Neural cell (in vitro differentiated cells): Measurements from ENCODE around the gene IFITM10. TPM values are rescaled to one million over a fixed set of nuclear protein-coding genes. Genes with fewer than 3 reads are reported as not detected.

Source experiments
- H2AFZ ChIP-seq: fragments of 200-600, 300-800 bp; sonication (generic), shearing (Covaris generic); 2 replicates; pipeline ENCODE4 v1.6.0; 2014; ENCODE audit warnings: low read depth, mild to moderate bottlenecking, antibody characterized with exemption, low read length, moderate library complexity
- H3F3A ChIP-seq: fragments of 200-600 bp; shearing (Covaris generic); 2 replicates; pipeline ENCODE4 v1.6.1; 2016; ENCODE audit warnings: mild to moderate bottlenecking, moderate library complexity, mixed read lengths, antibody characterized with exemption, low read length; ENCODE audit not compliant: insufficient read depth, poor library complexity, severe bottlenecking
- H3K27ac ChIP-seq: fragments of 200-600, 300-800 bp; sonication (generic), shearing (Covaris generic); 2 replicates; pipeline ENCODE4 v1.5.1; 2014; ENCODE audit warnings: mild to moderate bottlenecking, low read length, moderate library complexity
- H3K27me3 ChIP-seq: fragments of 300-800, 200-600 bp; sonication (generic), shearing (Covaris generic); 2 replicates; pipeline ENCODE4 v1.6.0; 2014; ENCODE audit warnings: mild to moderate bottlenecking, low read depth, low read length, moderate library complexity; ENCODE audit not compliant: insufficient read depth
- H3K36me3 ChIP-seq: fragments of 300-800, 200-600 bp; sonication (generic), shearing (Covaris generic); 2 replicates; pipeline ENCODE4 v1.5.1; 2014; ENCODE audit warnings: mild to moderate bottlenecking, antibody characterized with exemption, low read length, moderate library complexity; ENCODE audit not compliant: insufficient read depth
- H3K4me2 ChIP-seq: fragments of 300-800, 200-600 bp; sonication (generic), shearing (Covaris generic); 2 replicates; pipeline ENCODE4 v1.6.0; 2014; ENCODE audit warnings: mild to moderate bottlenecking, low read length
- H3K4me3 ChIP-seq: fragments of 300-800, 200-600 bp; sonication (generic), shearing (Covaris generic); 2 replicates; pipeline ENCODE4 v1.5.1; 2014; ENCODE audit warnings: mild to moderate bottlenecking, low read length, moderate library complexity
- H3K79me2 ChIP-seq: fragments of 200-600 bp; shearing (Covaris generic); replicated peaks from 2 replicates; pipeline ENCODE4 v1.6.0; 2014; ENCODE audit warnings: mild to moderate bottlenecking, low read length, moderate library complexity; ENCODE audit not compliant: insufficient read depth
- H3K9ac ChIP-seq: fragments of 300-800, 200-600 bp; sonication (generic), shearing (Covaris generic); 2 replicates; pipeline ENCODE4 v1.6.1; 2016; ENCODE audit warnings: mild to moderate bottlenecking, low read length, mixed read lengths
- H3K9me2 ChIP-seq: fragments of 200-600 bp; shearing (Covaris generic); 2 replicates; pipeline ENCODE4 v1.6.1; 2016; ENCODE audit warnings: mild to moderate bottlenecking, low read length, mixed read lengths; ENCODE audit not compliant: insufficient read depth
- H3K9me3 ChIP-seq: fragments of 200-600, 300-800 bp; sonication (generic), shearing (Covaris generic); 2 replicates; pipeline ENCODE4 v1.6.1; 2016; ENCODE audit warnings: mild to moderate bottlenecking, mixed run types, low read length, moderate library complexity, mixed read lengths
- H4K20me1 ChIP-seq: fragments of 200-600 bp; shearing (Covaris generic); 2 replicates; pipeline ENCODE4 v1.6.1; 2016; ENCODE audit warnings: mild to moderate bottlenecking, mixed run types; ENCODE audit not compliant: insufficient read depth
- EP300 ChIP-seq: fragments of 450-650 bp; conservative IDR thresholded peaks from 2 replicates; pipeline ENCODE4 v1.6.1; 2014; ENCODE audit warnings: antibody characterized with exemption, mild to moderate bottlenecking, moderate library complexity; ENCODE audit not compliant: poor library complexity, severe bottlenecking
- EZH2 ChIP-seq: fragments of 200-600, 300-800 bp; shearing (Covaris generic), sonication (generic); IDR thresholded peaks from 2 replicates; pipeline ENCODE4 v1.6.1; 2014; ENCODE audit warnings: antibody characterized with exemption, low read length, borderline replicate concordance, mild to moderate bottlenecking; ENCODE audit not compliant: insufficient read depth, poor library complexity, severe bottlenecking
- MXI1 ChIP-seq: fragments of 450-650 bp; conservative IDR thresholded peaks from 2 replicates; pipeline ENCODE4 v1.6.1; 2014; ENCODE audit warnings: antibody characterized with exemption, mild to moderate bottlenecking; ENCODE audit not compliant: poor library complexity, severe bottlenecking
- POLR2AphosphoS5 ChIP-seq: IDR thresholded peaks from 2 replicates; pipeline ENCODE4 v1.6.1; 2012
- RAD21 ChIP-seq: fragments of 450-650 bp; conservative IDR thresholded peaks from 2 replicates; pipeline ENCODE4 v1.6.1; 2014; ENCODE audit warnings: antibody characterized with exemption, mild to moderate bottlenecking, moderate library complexity
- SMC3 ChIP-seq: fragments of 450-650 bp; conservative IDR thresholded peaks from 2 replicates; pipeline ENCODE4 v1.6.1; 2014; ENCODE audit warnings: antibody characterized with exemption, mild to moderate bottlenecking, moderate library complexity; ENCODE audit not compliant: poor library complexity
- TAF1 ChIP-seq: IDR thresholded peaks from 2 replicates; pipeline ENCODE4 v1.6.1; 2012; ENCODE audit warnings: low read depth
- polyA plus RNA-seq: library from polyadenylated mRNA; depleted of rRNA; stranded (reverse); fragments of >200 nt; gene quantifications from 2 replicates; pipeline ENCODE4 v1.2.3, GENCODE V29; 2014
- TF ChIP-seq, protein P1 (sequence below): IDR thresholded peaks from 2 replicates; pipeline ENCODE4 v1.6.1; 2012; ENCODE audit warnings: borderline replicate concordance
- TF ChIP-seq, protein P2 (sequence below): fragments of 450-650 bp; IDR thresholded peaks from 2 replicates; pipeline ENCODE4 v1.5.1; 2014; ENCODE audit warnings: antibody characterized with exemption, mild to moderate bottlenecking, moderate library complexity; ENCODE audit not compliant: poor library complexity, severe bottlenecking

Gene IFITM10
- polyA plus RNA-seq, 1 donor from 2014 or later, result 1.1 TPM

DNA sequence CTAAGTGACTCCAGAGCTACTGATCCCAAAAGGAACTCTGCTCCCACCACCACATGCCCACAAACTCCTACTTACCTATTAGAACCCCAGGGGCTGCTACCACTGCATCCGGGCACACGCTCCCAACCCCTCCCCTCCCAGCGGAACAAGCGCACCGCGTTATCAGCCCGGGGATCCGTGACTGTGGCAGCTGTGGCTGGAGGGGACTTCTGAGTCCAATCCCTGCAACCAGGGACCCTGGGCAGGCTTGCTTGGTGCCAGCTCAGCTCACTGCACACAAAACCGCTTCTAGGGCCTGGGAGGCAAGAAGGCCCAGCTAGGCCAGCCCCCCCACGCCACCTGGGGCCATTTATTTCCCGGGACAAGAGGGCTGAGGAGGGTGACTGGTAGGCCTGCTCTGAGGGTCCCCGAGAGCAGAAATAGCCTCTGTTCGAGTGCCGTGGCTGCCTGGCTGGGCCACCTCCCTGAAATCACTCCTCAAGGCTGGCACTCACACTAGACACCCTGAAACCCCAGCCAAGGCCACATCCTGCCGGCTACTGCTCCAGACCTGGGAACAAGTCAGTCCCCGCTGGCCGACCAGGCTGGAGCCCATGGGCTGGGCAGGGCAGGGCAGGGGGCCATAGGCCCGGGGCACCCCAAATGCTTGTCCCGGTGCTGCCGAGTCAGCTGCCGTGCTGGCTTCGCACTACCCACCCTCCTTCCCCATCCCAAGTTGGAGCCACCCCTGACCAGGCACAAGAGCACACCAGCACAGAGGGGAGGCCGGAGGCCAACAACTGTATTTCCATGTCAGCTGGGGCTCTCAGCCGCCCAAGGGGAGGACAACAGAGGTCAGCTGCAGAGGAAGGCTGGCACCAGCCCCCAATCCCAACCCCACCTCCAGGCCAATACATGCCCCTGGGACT is 1.9 kb upstream of the IFITM10 start:
- no peak overlapping the region for H3K9ac ChIP-seq
- H3K9me2 ChIP-seq, result no peaks in the 10 kb centered on the region
- H3F3A ChIP-seq, result no peaks in the 10 kb centered on the region
- no peak overlapping the region for H2AFZ ChIP-seq
- H3K9me3 ChIP-seq, result no peaks in the 10 kb centered on the region
- H3K36me3 ChIP-seq, result no peaks in the 10 kb centered on the region
- H3K79me2 ChIP-seq, result no peaks in the 10 kb centered on the region
- TF ChIP-seq EP300, result no peak
- TF ChIP-seq EZH2, result no peak
- TF ChIP-seq MXI1, result no peak
- no peak for TF ChIP-seq TAF1
- TF ChIP-seq POLR2AphosphoS5, result no peak
- H3K4me3 ChIP-seq, result no peak overlapping the region
- H3K4me2 ChIP-seq, result no peak overlapping the region
- H3K27me3 ChIP-seq, result peaks cover 32% of the 10 kb centered on the region
- H4K20me1 ChIP-seq, result no peaks in the 10 kb centered on the region
- no peak overlapping the region for H3K27ac ChIP-seq

DNA sequence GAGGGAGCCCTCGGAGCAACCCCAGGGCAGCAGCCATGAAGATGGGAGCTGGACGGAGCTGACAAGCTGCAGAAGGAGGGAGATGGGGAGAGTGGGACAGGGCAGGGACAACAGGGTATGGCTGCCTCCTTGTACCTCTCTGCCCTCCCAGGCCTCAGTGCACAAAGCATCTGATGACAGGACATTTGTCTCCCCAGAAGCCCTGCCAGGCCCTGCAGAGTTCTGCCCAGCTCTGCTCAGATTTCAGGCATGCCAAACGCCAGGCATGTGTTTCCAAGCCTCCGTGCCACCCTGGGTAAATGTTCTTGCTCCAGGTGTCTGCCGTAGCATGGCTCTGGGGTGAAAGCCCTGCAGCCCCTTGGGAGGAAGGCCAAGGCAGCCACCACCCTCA is 1.1 kb upstream of the IFITM10 start:
- Histone ChIP-seq H2AFZ (no peak overlapping the region), H3K36me3 (no peaks in the 10 kb centered on the region), H3F3A (no peaks in the 10 kb centered on the region), H4K20me1 (no peaks in the 10 kb centered on the region), H3K79me2 (no peaks in the 10 kb centered on the region), H3K9me3 (no peaks in the 10 kb centered on the region), H3K27ac (no peak overlapping the region), H3K9me2 (no peaks in the 10 kb centered on the region), H3K27me3 (peaks cover 36% of the 10 kb centered on the region), H3K9ac (no peak overlapping the region), H3K4me3 (no peak overlapping the region), H3K4me2 (no peak overlapping the region)
- TF ChIP-seq POLR2AphosphoS5 (no peak), EZH2 (no peak), RAD21 (no peak), MXI1 (no peak), SMC3 (no peak), EP300 (no peak), TAF1 (no peak)
- TF ChIP-seq, protein P1, sequence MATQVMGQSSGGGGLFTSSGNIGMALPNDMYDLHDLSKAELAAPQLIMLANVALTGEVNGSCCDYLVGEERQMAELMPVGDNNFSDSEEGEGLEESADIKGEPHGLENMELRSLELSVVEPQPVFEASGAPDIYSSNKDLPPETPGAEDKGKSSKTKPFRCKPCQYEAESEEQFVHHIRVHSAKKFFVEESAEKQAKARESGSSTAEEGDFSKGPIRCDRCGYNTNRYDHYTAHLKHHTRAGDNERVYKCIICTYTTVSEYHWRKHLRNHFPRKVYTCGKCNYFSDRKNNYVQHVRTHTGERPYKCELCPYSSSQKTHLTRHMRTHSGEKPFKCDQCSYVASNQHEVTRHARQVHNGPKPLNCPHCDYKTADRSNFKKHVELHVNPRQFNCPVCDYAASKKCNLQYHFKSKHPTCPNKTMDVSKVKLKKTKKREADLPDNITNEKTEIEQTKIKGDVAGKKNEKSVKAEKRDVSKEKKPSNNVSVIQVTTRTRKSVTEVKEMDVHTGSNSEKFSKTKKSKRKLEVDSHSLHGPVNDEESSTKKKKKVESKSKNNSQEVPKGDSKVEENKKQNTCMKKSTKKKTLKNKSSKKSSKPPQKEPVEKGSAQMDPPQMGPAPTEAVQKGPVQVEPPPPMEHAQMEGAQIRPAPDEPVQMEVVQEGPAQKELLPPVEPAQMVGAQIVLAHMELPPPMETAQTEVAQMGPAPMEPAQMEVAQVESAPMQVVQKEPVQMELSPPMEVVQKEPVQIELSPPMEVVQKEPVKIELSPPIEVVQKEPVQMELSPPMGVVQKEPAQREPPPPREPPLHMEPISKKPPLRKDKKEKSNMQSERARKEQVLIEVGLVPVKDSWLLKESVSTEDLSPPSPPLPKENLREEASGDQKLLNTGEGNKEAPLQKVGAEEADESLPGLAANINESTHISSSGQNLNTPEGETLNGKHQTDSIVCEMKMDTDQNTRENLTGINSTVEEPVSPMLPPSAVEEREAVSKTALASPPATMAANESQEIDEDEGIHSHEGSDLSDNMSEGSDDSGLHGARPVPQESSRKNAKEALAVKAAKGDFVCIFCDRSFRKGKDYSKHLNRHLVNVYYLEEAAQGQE, result no peak
- TF ChIP-seq, protein P2, sequence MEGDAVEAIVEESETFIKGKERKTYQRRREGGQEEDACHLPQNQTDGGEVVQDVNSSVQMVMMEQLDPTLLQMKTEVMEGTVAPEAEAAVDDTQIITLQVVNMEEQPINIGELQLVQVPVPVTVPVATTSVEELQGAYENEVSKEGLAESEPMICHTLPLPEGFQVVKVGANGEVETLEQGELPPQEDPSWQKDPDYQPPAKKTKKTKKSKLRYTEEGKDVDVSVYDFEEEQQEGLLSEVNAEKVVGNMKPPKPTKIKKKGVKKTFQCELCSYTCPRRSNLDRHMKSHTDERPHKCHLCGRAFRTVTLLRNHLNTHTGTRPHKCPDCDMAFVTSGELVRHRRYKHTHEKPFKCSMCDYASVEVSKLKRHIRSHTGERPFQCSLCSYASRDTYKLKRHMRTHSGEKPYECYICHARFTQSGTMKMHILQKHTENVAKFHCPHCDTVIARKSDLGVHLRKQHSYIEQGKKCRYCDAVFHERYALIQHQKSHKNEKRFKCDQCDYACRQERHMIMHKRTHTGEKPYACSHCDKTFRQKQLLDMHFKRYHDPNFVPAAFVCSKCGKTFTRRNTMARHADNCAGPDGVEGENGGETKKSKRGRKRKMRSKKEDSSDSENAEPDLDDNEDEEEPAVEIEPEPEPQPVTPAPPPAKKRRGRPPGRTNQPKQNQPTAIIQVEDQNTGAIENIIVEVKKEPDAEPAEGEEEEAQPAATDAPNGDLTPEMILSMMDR, result no peak
